HepG2 (cell line): Measurements from ENCODE around the gene CSKMT. TPM values are rescaled to one million over a fixed set of nuclear protein-coding genes. Genes with fewer than 3 reads are reported as not detected.

Source experiments
- ERF ChIP-seq: IDR thresholded peaks from 2 replicates; pipeline ENCODE4 v1.6.1; 2018; ENCODE audit warnings: missing biosample characterization, missing genetic modification reagents
- IKZF4 ChIP-seq: sonication (generic); formaldehyde crosslinking; IDR thresholded peaks from 2 replicates; pipeline ENCODE4 v1.5.1; 2020; ENCODE audit warnings: borderline replicate concordance, mild to moderate bottlenecking, low read depth, missing genetic modification reagents; ENCODE audit errors: not compliant biosample characterization
- KAT7 ChIP-seq: IDR thresholded peaks from 2 replicates; pipeline ENCODE4 v1.6.1; 2018; ENCODE audit warnings: borderline replicate concordance, missing compliant biosample characterization
- MIXL1 ChIP-seq: IDR thresholded peaks from 2 replicates; pipeline ENCODE4 v1.6.1; 2016
- PPARG ChIP-seq: conservative IDR thresholded peaks from 2 replicates; pipeline ENCODE4 v1.6.1; 2016; ENCODE audit warnings: missing biosample characterization, missing genetic modification reagents
- RELA ChIP-seq: sonication (generic); formaldehyde crosslinking; IDR thresholded peaks from 2 replicates; pipeline ENCODE4 v1.4.0; 2020; ENCODE audit warnings: missing genetic modification reagents
- SALL2 ChIP-seq: sonication (generic); formaldehyde crosslinking; IDR thresholded peaks from 2 replicates; pipeline ENCODE4 v1.8.1; 2023; ENCODE audit warnings: mild to moderate bottlenecking, missing genetic modification reagents, inconsistent platforms
- ZNF207 ChIP-seq: fragments of 450-650 bp; IDR thresholded peaks from 2 replicates; pipeline ENCODE4 v1.6.1; 2016; ENCODE audit warnings: antibody characterized with exemption, borderline replicate concordance
- ZNF839 ChIP-seq: sonication (generic); formaldehyde crosslinking; IDR thresholded peaks from 2 replicates; pipeline ENCODE4 v1.4.0; 2020; ENCODE audit warnings: missing genetic modification reagents, mild to moderate bottlenecking, borderline replicate concordance
- polyA plus RNA-seq, 8 experiments: library from polyadenylated mRNA; depleted of rRNA in 3 of 8; stranded (reverse) in 7 of 8; unstranded in 1 of 8; fragments of >200 nt; fragmentation: Illumina TruSeq in 4 of 8; extraction: Trizol in 4 of 8; gene quantifications; 2 replicates each; pipeline versions ENCODE4 v1.2.1 to v1.2.3, GENCODE V29; 2011 to 2016; ENCODE audit warnings: low read depth in 4 of 8, missing spikeins in 1 of 8, mixed read lengths in 1 of 8; ENCODE audit not compliant: insufficient read depth in 1 of 8
- total RNA-seq, 5 experiments: library from RNA; depleted of rRNA; stranded (reverse); fragments of >200 nt; fragmentation: Illumina TruSeq; extraction: Trizol; gene quantifications; 2 replicates each; pipeline ENCODE4 v1.2.3, GENCODE V29; 2016; ENCODE audit warnings: low read depth in 1 of 5
- TF ChIP-seq, protein P1 (sequence below): sonication (generic); formaldehyde crosslinking; IDR thresholded peaks from 2 replicates; pipeline ENCODE4 v1.5.1; 2020; ENCODE audit warnings: mild to moderate bottlenecking, missing genetic modification reagents, moderate library complexity
- TF ChIP-seq, protein P2 (sequence below): sonication (generic); formaldehyde crosslinking; IDR thresholded peaks from 2 replicates; pipeline ENCODE4 v1.5.0; 2020; ENCODE audit warnings: missing genetic modification reagents
- TF ChIP-seq, protein P3 (sequence below): IDR thresholded peaks from 2 replicates; pipeline ENCODE4 v1.6.1; 2016; ENCODE audit warnings: missing compliant biosample characterization, missing genetic modification reagents, borderline replicate concordance
- TF ChIP-seq, protein P4 (sequence below): sonication (generic); formaldehyde crosslinking; IDR thresholded peaks from 2 replicates; pipeline ENCODE4 v1.8.0; 2023; ENCODE audit warnings: mild to moderate bottlenecking, missing genetic modification reagents
- TF ChIP-seq, protein P5 (sequence below): sonication (generic); formaldehyde crosslinking; IDR thresholded peaks from 2 replicates; pipeline ENCODE4 v1.5.0; 2020; ENCODE audit warnings: mild to moderate bottlenecking, missing genetic modification reagents, borderline replicate concordance
- TF ChIP-seq, protein P6 (sequence below): sonication (generic); formaldehyde crosslinking; IDR thresholded peaks from 2 replicates; pipeline ENCODE4 v1.4.0; 2020; ENCODE audit warnings: missing genetic modification reagents, borderline replicate concordance

Gene CSKMT
- total and polyA plus RNA-seq, 2 of the 13 experiments (the other 11 are each of a cell fraction or from before 2014, with no cell fraction given): 7.6 to 31.8 TPM

DNA sequence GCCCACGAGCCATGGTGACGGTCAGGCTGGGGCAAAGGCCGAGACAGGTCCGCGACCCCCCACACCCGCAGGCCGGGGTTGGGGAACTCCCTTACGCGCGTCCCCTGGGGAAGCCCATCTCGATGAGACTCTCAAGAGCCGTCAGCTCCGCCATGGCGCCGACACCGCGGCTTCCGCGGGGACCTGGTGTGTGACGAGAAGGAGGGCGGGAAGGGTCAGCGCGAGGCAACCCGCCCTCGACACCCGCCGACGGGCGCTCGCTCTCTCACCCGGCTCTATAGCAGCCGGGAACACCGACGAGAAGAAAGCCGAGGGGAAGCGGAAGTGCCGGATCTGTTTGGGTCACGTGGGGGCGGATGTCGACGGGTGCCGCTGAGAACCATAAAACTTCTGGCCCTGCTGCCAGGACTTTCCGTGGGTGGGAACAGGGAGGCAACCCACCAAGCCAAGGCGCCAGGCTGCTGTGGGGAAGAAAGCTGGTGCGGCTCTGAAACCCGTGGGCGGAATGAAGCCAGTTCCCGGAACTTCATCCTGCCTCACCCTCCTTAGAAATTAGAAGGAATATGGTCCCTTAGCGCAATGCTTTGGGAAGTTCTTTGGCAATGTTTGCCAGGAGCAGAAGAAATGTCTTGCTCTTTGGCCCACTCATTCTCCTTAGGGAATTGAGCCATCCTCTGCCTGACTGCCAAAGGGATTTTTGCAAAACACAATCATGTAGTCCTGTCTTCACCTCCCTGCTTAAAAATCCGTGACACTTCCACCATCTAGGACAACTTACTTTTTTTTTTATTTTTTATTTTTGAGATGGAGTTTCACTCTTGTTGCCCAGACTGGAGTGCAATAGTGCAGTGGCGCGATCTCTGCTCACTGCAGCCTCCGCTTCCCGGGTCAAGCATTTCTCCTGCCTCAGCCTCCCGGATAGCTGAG lies 13.9 kb downstream of the CSKMT start, which contains the start of gene UBXN1 (continued):
- TF ChIP-seq, protein P1, sequence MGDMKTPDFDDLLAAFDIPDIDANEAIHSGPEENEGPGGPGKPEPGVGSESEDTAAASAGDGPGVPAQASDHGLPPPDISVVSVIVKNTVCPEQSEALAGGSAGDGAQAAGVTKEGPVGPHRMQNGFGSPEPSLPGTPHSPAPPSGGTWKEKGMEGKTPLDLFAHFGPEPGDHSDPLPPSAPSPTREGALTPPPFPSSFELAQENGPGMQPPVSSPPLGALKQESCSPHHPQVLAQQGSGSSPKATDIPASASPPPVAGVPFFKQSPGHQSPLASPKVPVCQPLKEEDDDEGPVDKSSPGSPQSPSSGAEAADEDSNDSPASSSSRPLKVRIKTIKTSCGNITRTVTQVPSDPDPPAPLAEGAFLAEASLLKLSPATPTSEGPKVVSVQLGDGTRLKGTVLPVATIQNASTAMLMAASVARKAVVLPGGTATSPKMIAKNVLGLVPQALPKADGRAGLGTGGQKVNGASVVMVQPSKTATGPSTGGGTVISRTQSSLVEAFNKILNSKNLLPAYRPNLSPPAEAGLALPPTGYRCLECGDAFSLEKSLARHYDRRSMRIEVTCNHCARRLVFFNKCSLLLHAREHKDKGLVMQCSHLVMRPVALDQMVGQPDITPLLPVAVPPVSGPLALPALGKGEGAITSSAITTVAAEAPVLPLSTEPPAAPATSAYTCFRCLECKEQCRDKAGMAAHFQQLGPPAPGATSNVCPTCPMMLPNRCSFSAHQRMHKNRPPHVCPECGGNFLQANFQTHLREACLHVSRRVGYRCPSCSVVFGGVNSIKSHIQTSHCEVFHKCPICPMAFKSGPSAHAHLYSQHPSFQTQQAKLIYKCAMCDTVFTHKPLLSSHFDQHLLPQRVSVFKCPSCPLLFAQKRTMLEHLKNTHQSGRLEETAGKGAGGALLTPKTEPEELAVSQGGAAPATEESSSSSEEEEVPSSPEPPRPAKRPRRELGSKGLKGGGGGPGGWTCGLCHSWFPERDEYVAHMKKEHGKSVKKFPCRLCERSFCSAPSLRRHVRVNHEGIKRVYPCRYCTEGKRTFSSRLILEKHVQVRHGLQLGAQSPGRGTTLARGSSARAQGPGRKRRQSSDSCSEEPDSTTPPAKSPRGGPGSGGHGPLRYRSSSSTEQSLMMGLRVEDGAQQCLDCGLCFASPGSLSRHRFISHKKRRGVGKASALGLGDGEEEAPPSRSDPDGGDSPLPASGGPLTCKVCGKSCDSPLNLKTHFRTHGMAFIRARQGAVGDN (CRISPR knock-in tag): peak; percentile 88
- peak; percentile 54 for TF ChIP-seq PPARG (CRISPR knock-in tag)
- TF ChIP-seq, protein P2, sequence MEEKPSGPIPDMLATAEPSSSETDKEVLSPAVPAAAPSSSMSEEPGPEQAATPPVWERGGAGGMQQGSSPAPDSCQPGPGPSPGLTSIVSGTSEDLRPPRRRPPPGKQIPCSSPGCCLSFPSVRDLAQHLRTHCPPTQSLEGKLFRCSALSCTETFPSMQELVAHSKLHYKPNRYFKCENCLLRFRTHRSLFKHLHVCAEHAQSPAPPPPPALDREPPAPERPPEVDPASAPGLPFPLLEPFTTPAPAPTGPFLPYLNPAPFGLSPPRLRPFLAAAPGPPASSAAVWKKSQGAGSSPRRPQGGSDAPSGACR (CRISPR knock-in tag): peak; percentile 71
- TF ChIP-seq, protein P3, sequence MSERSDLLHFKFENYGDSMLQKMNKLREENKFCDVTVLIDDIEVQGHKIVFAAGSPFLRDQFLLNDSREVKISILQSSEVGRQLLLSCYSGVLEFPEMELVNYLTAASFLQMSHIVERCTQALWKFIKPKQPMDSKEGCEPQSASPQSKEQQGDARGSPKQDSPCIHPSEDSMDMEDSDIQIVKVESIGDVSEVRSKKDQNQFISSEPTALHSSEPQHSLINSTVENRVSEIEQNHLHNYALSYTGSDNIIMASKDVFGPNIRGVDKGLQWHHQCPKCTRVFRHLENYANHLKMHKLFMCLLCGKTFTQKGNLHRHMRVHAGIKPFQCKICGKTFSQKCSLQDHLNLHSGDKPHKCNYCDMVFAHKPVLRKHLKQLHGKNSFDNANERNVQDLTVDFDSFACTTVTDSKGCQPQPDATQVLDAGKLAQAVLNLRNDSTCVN: peak; percentile 77
- TF ChIP-seq RELA (CRISPR knock-in tag): 0 out of 2 replicates have a peak, but pooled peaks have one; percentile 20
- TF ChIP-seq SALL2 (CRISPR knock-in tag): 0 out of 2 replicates have a peak, but pooled peaks have one; percentile 32
- TF ChIP-seq ZNF839 (CRISPR knock-in tag): 0 out of 2 replicates have a peak, but pooled peaks have one; percentile 67
- TF ChIP-seq, protein P4, sequence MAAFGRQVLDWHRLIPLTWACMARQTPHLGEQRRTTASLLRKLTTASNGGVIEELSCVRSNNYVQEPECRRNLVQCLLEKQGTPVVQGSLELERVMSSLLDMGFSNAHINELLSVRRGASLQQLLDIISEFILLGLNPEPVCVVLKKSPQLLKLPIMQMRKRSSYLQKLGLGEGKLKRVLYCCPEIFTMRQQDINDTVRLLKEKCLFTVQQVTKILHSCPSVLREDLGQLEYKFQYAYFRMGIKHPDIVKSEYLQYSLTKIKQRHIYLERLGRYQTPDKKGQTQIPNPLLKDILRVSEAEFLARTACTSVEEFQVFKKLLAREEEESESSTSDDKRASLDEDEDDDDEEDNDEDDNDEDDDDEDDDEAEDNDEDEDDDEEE (CRISPR knock-in tag): 0 out of 2 replicates have a peak, but pooled peaks have one; percentile 51
- peak; percentile 89; the same call in 1 of the 2 replicates for TF ChIP-seq KAT7 (CRISPR knock-in tag)
- TF ChIP-seq, protein P5, sequence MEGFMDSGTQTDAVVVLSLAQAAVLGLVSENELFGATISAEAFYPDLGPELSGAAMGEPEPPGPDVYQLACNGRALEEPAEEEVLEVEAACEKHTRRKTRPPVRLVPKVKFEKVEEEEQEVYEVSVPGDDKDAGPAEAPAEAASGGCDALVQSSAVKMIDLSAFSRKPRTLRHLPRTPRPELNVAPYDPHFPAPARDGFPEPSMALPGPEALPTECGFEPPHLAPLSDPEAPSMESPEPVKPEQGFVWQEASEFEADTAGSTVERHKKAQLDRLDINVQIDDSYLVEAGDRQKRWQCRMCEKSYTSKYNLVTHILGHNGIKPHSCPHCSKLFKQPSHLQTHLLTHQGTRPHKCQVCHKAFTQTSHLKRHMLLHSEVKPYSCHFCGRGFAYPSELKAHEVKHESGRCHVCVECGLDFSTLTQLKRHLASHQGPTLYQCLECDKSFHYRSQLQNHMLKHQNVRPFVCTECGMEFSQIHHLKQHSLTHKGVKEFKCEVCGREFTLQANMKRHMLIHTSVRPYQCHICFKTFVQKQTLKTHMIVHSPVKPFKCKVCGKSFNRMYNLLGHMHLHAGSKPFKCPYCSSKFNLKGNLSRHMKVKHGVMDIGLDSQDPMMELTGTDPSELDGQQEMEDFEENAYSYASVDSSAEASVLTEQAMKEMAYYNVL: peak; percentile 66; the same call in 1 of the 2 replicates
- TF ChIP-seq MIXL1 (CRISPR knock-in tag): peak; percentile 69; the same call in 1 of the 2 replicates
- peak; percentile 63; the same call in 1 of the 2 replicates for TF ChIP-seq ERF (CRISPR knock-in tag)
- no peak for TF ChIP-seq ZNF207
- peak; percentile 69 for TF ChIP-seq IKZF4 (CRISPR knock-in tag)
- TF ChIP-seq, protein P6, sequence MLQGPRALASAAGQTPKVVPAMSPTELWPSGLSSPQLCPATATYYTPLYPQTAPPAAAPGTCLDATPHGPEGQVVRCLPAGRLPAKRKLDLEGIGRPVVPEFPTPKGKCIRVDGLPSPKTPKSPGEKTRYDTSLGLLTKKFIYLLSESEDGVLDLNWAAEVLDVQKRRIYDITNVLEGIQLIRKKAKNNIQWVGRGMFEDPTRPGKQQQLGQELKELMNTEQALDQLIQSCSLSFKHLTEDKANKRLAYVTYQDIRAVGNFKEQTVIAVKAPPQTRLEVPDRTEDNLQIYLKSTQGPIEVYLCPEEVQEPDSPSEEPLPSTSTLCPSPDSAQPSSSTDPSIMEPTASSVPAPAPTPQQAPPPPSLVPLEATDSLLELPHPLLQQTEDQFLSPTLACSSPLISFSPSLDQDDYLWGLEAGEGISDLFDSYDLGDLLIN: no peak
